Measurements from ENCODE around the gene MTERF1.

- TF ChIP-seq, protein P1, sequence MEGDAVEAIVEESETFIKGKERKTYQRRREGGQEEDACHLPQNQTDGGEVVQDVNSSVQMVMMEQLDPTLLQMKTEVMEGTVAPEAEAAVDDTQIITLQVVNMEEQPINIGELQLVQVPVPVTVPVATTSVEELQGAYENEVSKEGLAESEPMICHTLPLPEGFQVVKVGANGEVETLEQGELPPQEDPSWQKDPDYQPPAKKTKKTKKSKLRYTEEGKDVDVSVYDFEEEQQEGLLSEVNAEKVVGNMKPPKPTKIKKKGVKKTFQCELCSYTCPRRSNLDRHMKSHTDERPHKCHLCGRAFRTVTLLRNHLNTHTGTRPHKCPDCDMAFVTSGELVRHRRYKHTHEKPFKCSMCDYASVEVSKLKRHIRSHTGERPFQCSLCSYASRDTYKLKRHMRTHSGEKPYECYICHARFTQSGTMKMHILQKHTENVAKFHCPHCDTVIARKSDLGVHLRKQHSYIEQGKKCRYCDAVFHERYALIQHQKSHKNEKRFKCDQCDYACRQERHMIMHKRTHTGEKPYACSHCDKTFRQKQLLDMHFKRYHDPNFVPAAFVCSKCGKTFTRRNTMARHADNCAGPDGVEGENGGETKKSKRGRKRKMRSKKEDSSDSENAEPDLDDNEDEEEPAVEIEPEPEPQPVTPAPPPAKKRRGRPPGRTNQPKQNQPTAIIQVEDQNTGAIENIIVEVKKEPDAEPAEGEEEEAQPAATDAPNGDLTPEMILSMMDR (conservative IDR thresholded peaks at IDR 0.05; ENCODE audit: low read depth in 2 of 2): peak; percentile 90 to 100
- TF ChIP-seq POLR2AphosphoS5 (IDR thresholded peaks at IDR 0.05; ENCODE audit: low read depth): peak; percentile 95
- no peak for TF ChIP-seq JUNB (IDR thresholded peaks at IDR 0.05; ENCODE audit: unreplicated experiment)
- no peak for TF ChIP-seq REST (IDR thresholded peaks at IDR 0.05; ENCODE audit: unreplicated experiment)
- TF ChIP-seq EZH2 (IDR thresholded peaks at IDR 0.05; ENCODE audit: low read depth, unreplicated experiment): no peak
These were observed at the start of gene MTERF1 for GRCh38 chr7:91880413-91881241.
